Heart left ventricle (tissue), 16 donors: ENCODE results near the gene PLOD2. TPM values are rescaled to one million over a fixed set of nuclear protein-coding genes. Genes with fewer than 3 reads are reported as not detected.

ENCODE experiments used
- ATAC-seq, 4 donors: fragments of 200-7000 bp; cut with Tn5 transposase; one replicate each; pipeline ENCODE4 v1.9.1; 2020 to 2022; ENCODE audit warnings: moderate library complexity in 4 of 4, mild to moderate bottlenecking in 3 of 4, moderate number of reproducible peaks in 1 of 4
- DNase-seq, 5 donors: peaks; one replicate each; pipeline ENCODE4 v3.0.0-alpha.2; 2020
- H3K27ac ChIP-seq, 12 donors: fragments of 200-600 bp; sonication (generic) in 4 of 12; one replicate each; pipeline versions ENCODE4 v1.5.0 to v1.8.0; 2016 to 2022; ENCODE audit warnings: mild to moderate bottlenecking in 2 of 12
- H3K27me3 ChIP-seq, 9 donors: fragments of 200-600 bp; sonication (generic) in 2 of 9; one replicate each; pipeline versions ENCODE4 v1.5.1 to v1.8.0; 2016 to 2022; ENCODE audit warnings: mild to moderate bottlenecking in 3 of 9
- H3K36me3 ChIP-seq, 9 donors: fragments of 200-600 bp; sonication (generic) in 2 of 9; one replicate each; pipeline versions ENCODE4 v1.5.0 to v1.8.0; 2018 to 2022; ENCODE audit warnings: mild to moderate bottlenecking in 2 of 9
- H3K4me1 ChIP-seq, 12 donors: fragments of 200-600 bp; sonication (generic) in 4 of 12; one replicate each; pipeline versions ENCODE4 v1.5.0 to v1.8.0; 2016 to 2022; ENCODE audit warnings: mild to moderate bottlenecking in 3 of 12
- H3K4me3 ChIP-seq, 12 donors: fragments of 200-600 bp; sonication (generic) in 4 of 12; one replicate each; pipeline versions ENCODE4 v1.5.0 to v1.8.0; 2017 to 2022; ENCODE audit warnings: mild to moderate bottlenecking in 9 of 12, moderate library complexity in 4 of 12
- H3K9me3 ChIP-seq, 12 donors: fragments of 200-600 bp; sonication (generic) in 4 of 12; one replicate each; pipeline versions ENCODE4 v1.5.0 to v1.8.0; 2016 to 2022; ENCODE audit warnings: mild to moderate bottlenecking in 1 of 12
- POLR2A ChIP-seq, 2 donors: fragments of 450-650 bp; IDR thresholded peaks; one replicate each; pipeline ENCODE4 v1.6.1; 2017; ENCODE audit warnings: antibody characterized with exemption in 2 of 2, mild to moderate bottlenecking in 2 of 2, moderate library complexity in 2 of 2
- WGBS, 4 donors: extraction: QIAGEN DNeasy Blood & Tissue Kit in 2 of 4; methylation state at CpG; one replicate each; pipeline versions ENCODE4 v1.1.5 to v1.1.7; 2013 to 2018; 5-methylcytosine and 5-hydroxymethylcytosine counted together
- intact Hi-C, 10 donors: fragments of 100-400 bp; cut with DNase I; formaldehyde crosslinking; loops; one replicate each; pipeline versions ENCODE4 v1.11.1 to v1.14.2; 2022
- polyA plus RNA-seq, 2 donors: library from polyadenylated mRNA; stranded (reverse); fragments of 200-250 nt; gene quantifications; one replicate each; pipeline ENCODE4 v1.2.3, GENCODE V29; 2013
- total RNA-seq, 9 donors: library from RNA; depleted of rRNA in 2 of 9; stranded (reverse); fragments of >200 nt in 2 of 9; fragmentation: NEBNext Ultra II Directional in 3 of 9; extraction: Animal tissue kit (Norgen Biotek cat#: 25700) in 3 of 9; gene quantifications; one replicate each; pipeline versions ENCODE4 v1.1.0 to v1.2.4, GENCODE V29; 2016 to 2023
- TF ChIP-seq, protein P1 (sequence below), 12 donors: fragments of 200-600 bp; sonication (generic) in 4 of 12; IDR thresholded peaks; one replicate each; pipeline versions ENCODE4 v1.5.0 to v1.8.0; 2018 to 2022; ENCODE audit warnings: antibody characterized with exemption in 12 of 12, mild to moderate bottlenecking in 5 of 12
- donor health status: ischemic (EF 13 %, LVEDD 7.1; RV severe dilation, severe dysfunction).
- donor health status: healthy with polysubstance abuse.
- donor health status: DM: no; HTN: yes; CAD: no.
- donor health status: DM: no; HTN: no; CAD: no.
- donor health status: ischemic (EF 25% LVEDD 6.9; RV normal size, moderate dysfunction).
- donor health status: ischemic (EF 25% LVEDD 5.7; RV mildly dilated, moderate dysfunction).
- donor health status: healthy.
- donor health status: DM: yes; HTN: yes; CAD: no.
- donor health status: ischemic (EF 35%, LVEDD 5.7; RV mildly dilated, moderate dysfunction).
- donor health status: nonischemic (EF 11% LVEDD 7.7; RV severe dilation, severe dysfunction).
- donor health status: DM: yes; HTN: yes; CAD: no.
- donor health status: PGD.
- donor health status: ischemic (EF 29% LVEDD 5.4; RV normal size, mild dysfunction).
- donor health status: nonischemic (EF 23%, LVEDD 6.1; RV moderate dilation, normal function).

PLOD2 gene
- total and polyA plus RNA-seq, 11 donors: 6.8 to 33.0 (median 17.9) TPM

DNA sequence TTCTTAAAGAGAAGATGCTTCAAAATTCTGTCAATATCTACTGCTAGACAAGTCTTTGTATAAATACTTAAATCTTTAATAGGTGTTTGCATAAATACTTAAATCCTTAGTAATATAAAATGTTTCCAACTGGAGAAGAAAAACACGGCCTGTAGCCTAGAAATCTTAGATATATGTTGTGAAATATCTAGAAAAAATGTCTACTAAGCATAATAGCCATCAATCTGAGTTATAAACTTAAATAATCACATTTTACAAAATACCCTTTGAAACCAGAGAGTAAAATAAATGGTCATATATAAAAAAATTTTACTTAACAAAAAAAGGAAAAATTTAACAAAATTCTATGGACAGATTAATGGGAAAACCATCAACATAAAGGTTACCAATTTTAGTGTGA, 73.9 kb downstream of the PLOD2 start:
- Histone ChIP-seq H3K27ac (no peak overlapping the region), H3K27me3 (no peaks in the 10 kb centered on the region), H3K4me1 (peaks cover 0 to 11% (median 0%) of the 10 kb centered on the region in 12 donors), H3K4me3 (no peak overlapping the region), H3K36me3 (peaks cover 0 to 17% (median 3%) of the 10 kb centered on the region in 9 donors), H3K9me3 (no peaks in the 10 kb centered on the region)
- WGBS, 4 donors: 90 to 99% (median 92%) methylated on average over 1 of the region's 1 CpG
- TF ChIP-seq POLR2A (IDR thresholded peaks at IDR 0.05): no peak
- TF ChIP-seq, protein P1, sequence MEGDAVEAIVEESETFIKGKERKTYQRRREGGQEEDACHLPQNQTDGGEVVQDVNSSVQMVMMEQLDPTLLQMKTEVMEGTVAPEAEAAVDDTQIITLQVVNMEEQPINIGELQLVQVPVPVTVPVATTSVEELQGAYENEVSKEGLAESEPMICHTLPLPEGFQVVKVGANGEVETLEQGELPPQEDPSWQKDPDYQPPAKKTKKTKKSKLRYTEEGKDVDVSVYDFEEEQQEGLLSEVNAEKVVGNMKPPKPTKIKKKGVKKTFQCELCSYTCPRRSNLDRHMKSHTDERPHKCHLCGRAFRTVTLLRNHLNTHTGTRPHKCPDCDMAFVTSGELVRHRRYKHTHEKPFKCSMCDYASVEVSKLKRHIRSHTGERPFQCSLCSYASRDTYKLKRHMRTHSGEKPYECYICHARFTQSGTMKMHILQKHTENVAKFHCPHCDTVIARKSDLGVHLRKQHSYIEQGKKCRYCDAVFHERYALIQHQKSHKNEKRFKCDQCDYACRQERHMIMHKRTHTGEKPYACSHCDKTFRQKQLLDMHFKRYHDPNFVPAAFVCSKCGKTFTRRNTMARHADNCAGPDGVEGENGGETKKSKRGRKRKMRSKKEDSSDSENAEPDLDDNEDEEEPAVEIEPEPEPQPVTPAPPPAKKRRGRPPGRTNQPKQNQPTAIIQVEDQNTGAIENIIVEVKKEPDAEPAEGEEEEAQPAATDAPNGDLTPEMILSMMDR (IDR thresholded peaks at IDR 0.05): no peak
- intact Hi-C loops: loop anchor here in 1 of 10 donors (10.0 kb wide), 1 partner anchor 48 kb away; no protein-coding TSS in a partner anchor
- DNase-seq (no peak), ATAC-seq (no peak)

DNA sequence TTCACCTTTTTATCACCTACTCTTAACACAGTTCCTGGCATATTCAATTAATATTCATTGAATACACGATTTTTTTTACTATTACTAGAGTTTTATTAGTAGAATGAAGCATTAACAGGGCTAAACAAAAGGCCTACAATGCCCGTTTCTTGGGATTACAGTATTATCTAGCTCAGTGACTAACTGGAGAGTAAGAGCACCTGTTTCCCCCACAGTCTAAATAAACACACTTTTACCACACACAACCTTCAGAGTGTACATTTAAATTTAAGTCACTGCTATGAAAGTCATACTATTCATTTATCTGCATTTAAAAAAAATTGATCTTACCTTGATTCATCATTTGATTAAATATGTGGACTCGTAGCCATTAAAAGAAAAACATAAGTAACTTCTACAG, 74.8 kb downstream of the PLOD2 start:
- 62 to 71% (median 68%) methylated on average over 3 of the region's 3 CpGs for WGBS, 4 donors
- intact Hi-C loops: loop anchor here in 1 of 10 donors (10.0 kb wide), 1 partner anchor 49 kb away; no protein-coding TSS in a partner anchor

DNA sequence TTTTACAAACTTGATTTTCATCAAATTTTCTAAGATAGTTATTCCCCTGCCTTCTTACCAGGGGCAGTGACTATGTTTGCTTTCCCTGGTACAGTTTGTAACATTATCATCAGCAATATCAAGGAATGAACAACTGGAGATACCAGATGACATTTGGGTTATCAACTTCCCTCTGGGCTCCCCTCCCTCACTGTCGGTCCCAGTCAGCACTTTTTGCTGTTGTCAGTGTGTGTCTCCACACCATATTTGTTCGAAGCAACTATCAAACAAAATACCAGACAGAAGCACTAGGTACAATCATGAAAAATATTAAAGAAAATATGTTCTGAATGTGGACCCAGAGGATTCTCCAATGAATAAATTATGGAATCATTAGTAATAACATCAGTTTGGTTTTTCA, 75.3 kb downstream of the PLOD2 start:
- H3K36me3 ChIP-seq: peaks cover 0 to 22% (median 3%) of the 10 kb centered on the region in 9 donors
- TF ChIP-seq POLR2A (IDR thresholded peaks at IDR 0.05): no peak
- TF ChIP-seq, protein P1 (IDR thresholded peaks at IDR 0.05): no peak
- no peak overlapping the region for H3K4me3 ChIP-seq
- DNase-seq (no peak), ATAC-seq (no peak)
- H3K27ac ChIP-seq: no peak overlapping the region
- H3K9me3 ChIP-seq: no peaks in the 10 kb centered on the region
- peaks cover 0 to 4% (median 0%) of the 10 kb centered on the region in 12 donors for H3K4me1 ChIP-seq
- 41 to 58% (median 49%) methylated on average over 2 of the region's 2 CpGs for WGBS, 4 donors
- no peaks in the 10 kb centered on the region for H3K27me3 ChIP-seq
- intact Hi-C loops: loop anchor here in 1 of 10 donors (10.0 kb wide), 1 partner anchor 49 kb away; no protein-coding TSS in a partner anchor

More for the DNA sequence above, 74.8 kb downstream of the PLOD2 start:
- Histone ChIP-seq H3K27me3 (no peaks in the 10 kb centered on the region), H3K27ac (no peak overlapping the region), H3K4me3 (no peak overlapping the region), H3K36me3 (peaks cover 0 to 17% (median 3%) of the 10 kb centered on the region in 9 donors), H3K9me3 (no peaks in the 10 kb centered on the region), H3K4me1 (peaks cover 0 to 4% (median 0%) of the 10 kb centered on the region in 12 donors)
- no peak for TF ChIP-seq POLR2A (IDR thresholded peaks at IDR 0.05)
- TF ChIP-seq, protein P1 (IDR thresholded peaks at IDR 0.05): no peak
- DNase-seq (no peak), ATAC-seq (no peak)

DNA sequence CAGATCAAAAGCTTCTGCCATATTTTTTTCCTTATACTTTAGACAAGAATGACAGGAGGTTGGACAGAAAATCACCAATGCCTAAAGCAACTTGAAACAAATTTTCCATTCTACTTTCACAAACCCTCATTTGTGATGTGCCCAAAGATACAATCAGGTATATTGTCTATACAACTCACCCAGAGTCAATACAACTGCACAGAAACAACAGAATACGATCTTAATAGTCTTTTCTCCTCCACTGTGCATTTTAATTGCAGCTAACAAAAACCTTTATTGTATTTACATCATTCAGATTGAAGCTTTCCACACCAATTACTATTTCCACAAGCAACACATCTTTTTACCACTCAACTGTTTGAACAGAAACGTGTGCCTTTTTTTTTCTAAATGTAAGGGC, 80.4 kb downstream of the PLOD2 start:
- ATAC-seq: no peak
- Histone ChIP-seq H3K4me1 (no peaks in the 10 kb centered on the region), H3K27ac (no peak overlapping the region), H3K9me3 (peaks cover 0 to 3% (median 0%) of the 10 kb centered on the region in 12 donors), H3K36me3 (peaks cover 0 to 59% (median 8%) of the 10 kb centered on the region in 9 donors), H3K4me3 (no peak overlapping the region), H3K27me3 (no peaks in the 10 kb centered on the region)
- intact Hi-C loops: loop anchor here in 1 of 10 donors (10.0 kb wide), 1 partner anchor 54 kb away; no protein-coding TSS in a partner anchor
- 76 to 82% (median 79%) methylated on average over 2 of the region's 2 CpGs for WGBS, 4 donors
- DNase-seq: no peak
- TF ChIP-seq, protein P1 (IDR thresholded peaks at IDR 0.05): no peak
- TF ChIP-seq POLR2A (IDR thresholded peaks at IDR 0.05): no peak
